Renal cortical epithelial cell (primary cell): Measurements from ENCODE around the gene PFDN2. TPM values are rescaled to one million over a fixed set of nuclear protein-coding genes. Genes with fewer than 3 reads are reported as not detected.

Source experiments
- DNase-seq: peaks from one replicate; pipeline ENCODE4 v3.0.0-alpha.2; 2011; ENCODE audit warnings: low read depth
- total RNA-seq: library from RNA; depleted of rRNA; stranded (reverse); fragments of >200 nt; gene quantifications from 2 replicates; pipeline ENCODE4 v1.2.3, GENCODE V29; 2014

Gene PFDN2, protein sequence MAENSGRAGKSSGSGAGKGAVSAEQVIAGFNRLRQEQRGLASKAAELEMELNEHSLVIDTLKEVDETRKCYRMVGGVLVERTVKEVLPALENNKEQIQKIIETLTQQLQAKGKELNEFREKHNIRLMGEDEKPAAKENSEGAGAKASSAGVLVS
- 28.7 and 37.1 TPM in 2 replicates for total RNA-seq

DNA sequence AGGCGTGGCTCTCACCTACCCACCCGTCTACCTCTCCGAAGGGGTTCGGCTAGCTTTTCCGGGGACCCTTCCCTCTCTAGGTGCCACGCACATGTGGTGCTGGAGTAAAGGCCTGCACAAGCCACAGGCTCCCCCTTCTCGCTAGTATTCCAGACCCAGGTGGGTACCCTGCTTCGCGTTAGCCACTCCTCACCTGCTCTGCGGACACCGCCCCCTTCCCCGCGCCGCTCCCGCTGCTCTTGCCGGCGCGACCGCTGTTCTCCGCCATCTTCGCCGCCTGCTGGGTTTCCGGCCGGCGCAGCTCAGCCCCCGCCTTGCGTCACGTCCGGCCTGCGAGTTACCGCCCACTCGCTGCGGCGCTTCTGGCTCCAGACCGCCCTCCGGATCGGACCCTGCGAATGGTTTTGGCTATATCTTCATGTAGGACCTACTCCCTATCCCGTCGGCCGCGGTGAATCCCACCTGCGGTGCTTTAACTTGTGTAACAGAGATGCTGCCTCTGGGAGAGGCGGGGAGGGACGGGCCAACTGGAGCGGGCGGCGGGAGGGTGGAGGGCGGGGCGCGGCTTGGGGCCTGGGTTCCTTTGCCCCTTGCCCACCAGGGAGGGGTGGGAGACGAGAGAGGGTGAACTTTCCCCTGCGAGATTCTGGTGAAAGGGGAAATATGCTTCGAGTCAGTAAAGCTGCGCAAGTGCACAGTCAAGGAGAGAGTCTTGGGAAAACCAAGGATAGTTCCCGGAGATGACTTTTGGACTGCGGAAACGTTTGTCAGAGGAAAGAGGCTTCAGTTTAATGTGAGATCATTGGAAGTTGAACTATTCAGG is at the start of gene PFDN2, which contains the start of gene NIT1:
Gene PFDN2 (minus strand): TSS at position 279 of the 823 bp plus-strand sequence. CDS start 11 bp downstream, at position 268.
Gene NIT1 (plus strand): TSS at position 347 of the 823 bp plus-strand sequence. CDS start 72 bp downstream, at position 419.
- DNase-seq: peak; percentile 62

DNA sequence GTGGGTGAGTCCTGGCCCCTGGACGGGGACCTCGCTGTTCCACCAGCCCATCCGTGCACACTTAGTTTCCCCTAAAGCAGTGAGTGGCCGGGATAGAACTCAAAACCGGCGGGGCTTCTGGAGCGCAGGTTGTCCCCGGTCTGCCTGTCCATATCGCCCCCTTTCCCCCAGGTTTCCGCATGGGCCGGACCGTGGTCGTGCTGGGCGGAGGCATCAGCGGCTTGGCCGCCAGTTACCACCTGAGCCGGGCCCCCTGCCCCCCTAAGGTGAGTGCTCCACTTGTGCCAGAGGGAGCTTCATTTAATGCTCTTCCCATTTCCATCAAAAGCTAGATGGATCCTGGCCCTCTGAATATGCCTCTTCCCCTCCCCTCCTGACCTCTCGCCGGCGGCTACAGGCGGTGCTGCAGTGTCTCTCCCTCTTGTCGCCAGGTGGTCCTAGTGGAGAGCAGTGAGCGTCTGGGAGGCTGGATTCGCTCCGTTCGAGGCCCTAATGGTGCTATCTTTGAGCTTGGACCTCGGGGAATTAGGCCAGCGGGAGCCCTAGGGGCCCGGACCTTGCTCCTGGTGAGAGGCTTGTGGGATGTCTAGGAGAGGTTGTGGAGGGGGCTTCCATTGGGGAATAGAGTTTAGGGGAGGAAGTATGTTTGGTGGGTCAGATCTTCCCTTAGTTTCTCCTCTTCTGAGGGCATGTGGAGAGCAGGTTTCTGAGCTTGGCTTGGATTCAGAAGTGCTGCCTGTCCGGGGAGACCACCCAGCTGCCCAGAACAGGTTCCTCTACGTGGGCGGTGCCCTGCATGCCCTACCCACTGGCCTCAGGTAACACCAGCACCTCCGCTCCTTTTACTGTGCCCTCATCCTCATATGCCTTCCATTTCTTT is 49.1 kb upstream of the PFDN2 start:
- DNase-seq: no peak

DNA sequence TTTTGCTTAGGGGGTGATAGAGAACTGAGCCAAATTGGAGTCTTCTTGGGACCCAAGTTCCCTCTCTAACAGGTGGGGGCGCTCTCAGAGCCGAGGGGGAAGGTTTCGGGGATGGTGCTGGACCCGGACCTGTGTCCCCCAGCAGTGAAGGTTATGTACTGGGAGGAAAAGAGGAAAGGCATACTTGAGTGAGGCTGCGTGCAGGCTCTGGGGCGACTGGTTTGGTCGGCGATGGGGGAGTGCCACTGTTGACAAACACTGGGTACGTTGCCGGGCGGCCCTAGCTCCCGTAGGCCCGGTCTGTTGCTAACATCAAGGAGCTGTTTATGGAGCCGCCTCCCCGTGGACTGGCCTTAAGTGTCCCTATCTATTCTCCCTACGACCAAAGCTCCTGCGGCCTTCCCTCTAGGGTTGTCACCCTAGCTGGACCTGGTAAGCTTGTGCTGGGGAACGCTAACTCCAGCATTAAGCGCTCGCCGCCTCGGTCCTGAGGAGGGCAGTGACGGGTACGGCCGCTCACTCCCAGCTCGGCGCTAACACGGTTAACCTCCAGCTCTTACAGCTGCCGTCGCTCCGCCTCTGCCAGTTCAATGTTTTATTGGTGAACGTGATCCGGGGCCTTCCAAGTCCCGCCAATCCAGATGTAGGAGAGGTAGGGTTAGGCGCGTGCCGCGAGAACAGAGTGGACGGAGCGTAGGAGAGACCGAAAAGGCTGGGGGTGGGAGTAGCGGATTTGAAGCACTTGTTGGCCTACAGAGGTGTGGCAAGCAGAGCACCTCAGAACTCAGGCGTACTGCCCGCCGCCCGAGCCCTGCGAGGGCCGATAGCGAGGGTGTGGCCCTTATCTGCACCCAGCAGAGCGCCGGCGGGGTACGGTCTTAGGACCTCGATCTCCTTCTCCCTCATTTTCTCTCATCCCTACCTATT is 48.2 kb upstream of the PFDN2 start, which contains the start of gene PPOX:
Gene PPOX (plus strand): TSS at position 685 of the 927 bp plus-strand sequence. CDS start 422 bp downstream, outside the sequence.
- peak; percentile 98 for DNase-seq

DNA sequence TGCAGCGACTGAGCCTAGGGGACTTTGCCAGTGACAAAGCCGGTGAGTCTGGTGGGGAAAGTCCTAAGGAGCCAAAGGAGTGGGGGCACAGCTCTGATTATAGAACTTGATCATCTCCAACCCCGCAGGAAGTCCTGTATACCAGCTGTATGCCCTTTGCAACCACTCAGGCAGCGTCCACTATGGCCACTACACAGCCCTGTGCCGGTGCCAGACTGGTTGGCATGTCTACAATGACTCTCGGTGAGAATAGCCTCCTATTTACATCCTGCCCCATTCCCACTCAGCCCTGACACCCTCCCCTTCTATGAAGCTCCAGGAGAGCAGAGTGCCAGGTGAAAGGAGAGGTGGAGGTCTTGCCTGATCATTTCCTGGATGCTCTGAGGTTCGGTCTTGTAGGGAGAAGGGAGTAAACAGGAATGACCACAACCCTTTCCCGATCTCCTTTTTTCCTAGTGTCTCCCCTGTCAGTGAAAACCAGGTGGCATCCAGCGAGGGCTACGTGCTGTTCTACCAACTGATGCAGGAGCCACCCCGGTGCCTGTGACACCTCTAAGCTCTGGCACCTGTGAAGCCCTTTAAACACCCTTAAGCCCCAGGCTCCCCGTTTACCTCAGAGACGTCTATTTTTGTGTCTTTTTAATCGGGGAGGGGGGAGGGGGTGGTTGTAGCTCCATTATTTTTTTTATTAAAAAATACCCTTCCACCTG is 47.2 kb upstream of the PFDN2 start:
- DNase-seq: no peak

DNA sequence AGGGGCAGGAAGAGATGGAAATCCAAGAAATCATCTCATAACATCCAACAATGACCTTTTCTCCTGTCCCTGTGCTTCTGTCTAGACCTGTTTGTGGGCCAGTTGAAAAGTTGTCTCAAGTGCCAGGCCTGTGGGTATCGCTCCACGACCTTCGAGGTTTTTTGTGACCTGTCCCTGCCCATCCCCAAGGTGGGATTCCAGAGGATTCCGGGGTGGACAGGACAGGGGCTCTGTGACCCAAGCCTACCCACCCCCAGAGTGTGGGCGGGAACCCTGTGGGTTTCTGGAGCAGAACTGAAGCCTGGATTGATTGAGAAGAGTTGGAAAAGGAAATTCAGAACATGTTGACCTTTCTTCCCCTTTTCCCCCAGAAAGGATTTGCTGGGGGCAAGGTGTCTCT is 46.0 kb upstream of the PFDN2 start:
- DNase-seq: no peak

DNA sequence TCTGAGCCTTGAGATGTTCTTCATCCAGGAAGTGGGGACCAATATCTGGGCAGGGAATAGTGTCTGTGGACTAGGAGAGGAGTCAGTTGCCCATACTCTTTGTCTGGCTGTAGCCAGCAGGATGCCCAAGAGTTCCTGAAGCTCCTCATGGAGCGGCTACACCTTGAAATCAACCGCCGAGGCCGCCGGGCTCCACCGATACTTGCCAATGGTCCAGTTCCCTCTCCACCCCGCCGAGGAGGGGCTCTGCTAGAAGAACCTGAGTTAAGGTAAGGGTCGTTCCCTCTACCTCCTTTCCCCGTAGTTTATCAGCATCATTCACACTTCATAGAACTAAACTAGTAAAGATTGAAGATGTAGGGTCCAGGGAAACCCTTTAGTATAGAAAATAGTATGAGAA is 45.0 kb upstream of the PFDN2 start:
- no peak for DNase-seq

DNA sequence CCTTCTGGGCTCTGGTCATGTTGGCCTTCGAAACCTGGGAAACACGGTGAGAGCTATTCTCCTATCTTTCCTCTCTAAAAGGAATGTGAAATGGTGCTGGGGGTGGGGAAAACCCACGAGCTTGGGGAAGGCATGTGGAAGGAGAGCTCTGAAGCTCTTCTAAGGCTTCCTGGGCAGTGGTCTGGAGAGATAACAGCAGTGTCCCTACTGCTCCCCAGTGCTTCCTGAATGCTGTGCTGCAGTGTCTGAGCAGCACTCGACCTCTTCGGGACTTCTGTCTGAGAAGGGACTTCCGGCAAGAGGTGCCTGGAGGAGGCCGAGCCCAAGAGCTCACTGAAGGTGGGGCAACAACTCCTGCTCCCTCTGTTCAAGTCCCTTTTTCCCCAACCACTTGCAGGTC is 44.2 kb upstream of the PFDN2 start:
- DNase-seq: no peak

DNA sequence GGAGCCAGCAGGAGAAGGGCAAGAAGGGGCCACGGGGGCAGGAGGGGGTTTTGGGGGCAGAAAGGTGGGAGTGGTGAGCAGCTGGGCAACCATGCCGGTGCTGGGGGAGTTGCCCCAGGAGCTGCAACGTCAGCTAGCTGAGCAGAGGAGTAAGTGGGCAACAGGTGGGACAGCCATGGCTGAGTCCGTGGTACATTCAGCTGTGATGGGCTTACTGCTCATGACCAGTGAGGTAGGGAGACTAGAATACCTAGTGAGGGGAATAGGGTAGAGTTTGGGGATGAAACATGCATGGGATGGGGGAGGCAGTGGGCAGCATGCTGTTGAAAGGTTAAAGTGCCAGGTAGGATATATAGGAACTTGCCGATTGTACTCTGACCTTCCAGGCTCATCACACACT is 43.8 kb upstream of the PFDN2 start:
- no peak for DNase-seq

DNA sequence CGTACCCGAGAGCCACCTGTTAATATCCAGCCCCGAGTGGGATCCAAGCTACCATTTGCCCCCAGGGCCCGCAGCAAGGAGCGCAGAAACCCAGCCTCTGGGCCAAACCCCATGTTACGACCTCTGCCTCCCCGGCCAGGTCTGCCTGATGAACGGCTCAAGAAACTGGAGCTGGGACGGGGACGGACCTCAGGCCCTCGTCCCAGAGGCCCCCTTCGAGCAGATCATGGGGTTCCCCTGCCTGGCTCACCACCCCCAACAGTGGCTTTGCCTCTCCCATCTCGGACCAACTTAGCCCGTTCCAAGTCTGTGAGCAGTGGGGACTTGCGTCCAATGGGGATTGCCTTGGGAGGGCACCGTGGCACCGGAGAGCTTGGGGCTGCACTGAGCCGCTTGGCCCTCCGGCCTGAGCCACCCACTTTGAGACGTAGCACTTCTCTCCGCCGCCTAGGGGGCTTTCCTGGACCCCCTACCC is 42.9 kb upstream of the PFDN2 start:
- DNase-seq: no peak

DNA sequence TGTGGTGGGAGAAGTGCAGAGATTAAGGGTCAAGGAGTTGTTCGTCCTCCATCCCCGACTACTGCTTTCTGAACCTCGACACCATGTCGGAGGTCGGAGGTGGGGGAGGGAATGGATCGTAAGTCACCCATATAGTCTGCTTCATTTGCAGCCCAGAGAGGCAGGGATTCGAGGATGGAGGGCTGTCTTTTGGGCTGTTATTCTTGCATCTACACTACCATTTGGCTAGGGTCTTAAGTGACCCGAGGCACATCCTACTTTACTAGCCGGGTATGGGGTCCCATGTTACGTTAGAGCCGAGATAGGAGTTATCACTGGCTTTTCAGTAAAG is 42.0 kb upstream of the PFDN2 start:
- no peak for DNase-seq

DNA sequence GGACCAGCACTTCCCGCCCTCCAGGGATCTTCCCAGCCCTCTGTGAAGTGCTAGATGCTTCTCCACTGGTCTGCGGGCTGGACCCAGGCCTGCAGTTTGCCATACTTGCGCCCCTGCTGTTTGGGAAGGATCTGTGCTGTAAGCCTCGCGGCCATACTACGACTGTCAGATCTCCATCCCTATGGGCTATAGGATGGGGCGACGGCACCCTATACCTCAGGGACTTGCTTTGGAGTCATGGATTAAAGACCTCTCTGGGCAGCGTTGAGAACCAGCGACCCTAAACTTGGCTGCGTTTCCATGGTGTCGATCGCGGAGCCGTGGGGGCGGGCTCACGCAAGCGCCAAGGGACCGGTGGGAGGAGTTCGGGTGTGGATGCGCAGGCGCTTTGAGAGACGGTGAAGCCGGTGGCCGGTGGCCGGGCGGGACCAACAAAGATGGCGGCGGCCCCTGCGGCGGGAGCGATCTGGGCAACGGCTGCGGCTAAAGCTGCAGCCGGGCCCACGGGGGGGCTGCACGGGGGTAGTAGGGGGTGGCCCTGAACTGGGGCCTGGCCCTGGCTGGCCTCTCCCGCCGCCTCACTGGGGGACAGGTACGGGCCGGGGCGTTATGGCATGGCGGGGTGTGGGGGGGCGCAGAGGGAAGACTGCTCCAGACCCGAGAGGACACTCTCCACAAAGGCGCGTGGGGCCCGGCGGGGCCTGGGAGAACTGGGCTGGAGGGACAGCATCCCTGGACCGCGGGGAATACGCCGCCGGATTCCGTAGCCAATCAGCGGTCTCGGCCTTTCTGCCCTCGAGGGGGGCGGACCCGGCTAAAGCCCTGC is 41.5 kb upstream of the PFDN2 start, which contains the start of gene USP21:
Gene USP21 (plus strand): TSS at position 414 of the 826 bp plus-strand sequence. CDS start 1,141 bp downstream, outside the sequence.
- DNase-seq: peak; percentile 69

DNA sequence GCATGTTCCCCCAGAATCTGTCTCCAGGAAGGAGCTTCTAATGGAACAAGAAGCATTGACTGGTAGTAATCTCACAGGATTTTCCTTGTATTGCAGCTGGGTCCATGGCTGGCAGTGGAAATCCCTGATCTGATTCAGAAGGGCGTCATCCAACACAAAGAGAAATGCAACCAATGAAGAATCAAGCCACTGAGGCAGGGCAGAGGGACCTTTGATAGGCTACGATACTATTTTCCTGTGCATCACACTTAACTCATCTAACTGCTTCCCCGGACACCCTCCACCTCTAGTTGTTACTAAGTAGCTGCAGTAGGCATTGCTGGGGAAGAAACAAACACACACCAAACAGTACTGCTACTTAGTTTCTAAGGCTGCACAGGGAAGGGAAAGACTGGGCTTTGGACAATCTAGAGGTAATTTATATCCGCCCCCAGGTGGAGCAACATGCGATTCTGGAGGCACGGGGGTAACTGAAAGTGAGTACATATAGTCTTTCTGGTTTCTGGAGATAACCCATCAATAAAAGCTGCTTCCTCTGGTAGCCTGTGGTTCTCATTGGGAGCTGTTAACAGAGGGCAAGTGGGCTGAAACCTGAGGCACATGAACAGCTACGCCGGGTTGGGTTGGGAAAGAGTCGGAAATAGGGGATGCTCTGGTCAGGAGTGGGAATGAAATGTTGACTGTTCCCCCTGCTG is 40.6 kb upstream of the PFDN2 start:
- DNase-seq: no peak

DNA sequence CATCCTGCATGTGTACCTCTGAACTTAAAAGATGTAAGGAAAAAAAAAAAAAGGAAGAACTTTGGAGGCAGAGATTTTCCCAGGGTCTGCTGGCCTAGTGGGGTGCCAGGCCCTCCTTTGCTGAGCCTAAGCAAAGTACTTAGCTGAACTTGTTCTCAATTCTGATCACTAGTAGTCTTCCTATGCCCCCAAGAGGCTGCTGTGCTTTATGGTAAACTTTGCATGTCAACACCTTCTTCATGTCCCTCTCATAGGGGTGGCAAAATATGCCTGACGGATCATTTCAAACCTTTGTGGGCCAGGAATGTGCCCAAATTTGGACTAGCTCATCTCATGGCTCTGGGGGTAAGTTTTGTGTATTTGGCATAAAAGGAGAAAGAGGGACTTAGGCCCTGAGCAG is 40.0 kb upstream of the PFDN2 start:
- no peak for DNase-seq

DNA sequence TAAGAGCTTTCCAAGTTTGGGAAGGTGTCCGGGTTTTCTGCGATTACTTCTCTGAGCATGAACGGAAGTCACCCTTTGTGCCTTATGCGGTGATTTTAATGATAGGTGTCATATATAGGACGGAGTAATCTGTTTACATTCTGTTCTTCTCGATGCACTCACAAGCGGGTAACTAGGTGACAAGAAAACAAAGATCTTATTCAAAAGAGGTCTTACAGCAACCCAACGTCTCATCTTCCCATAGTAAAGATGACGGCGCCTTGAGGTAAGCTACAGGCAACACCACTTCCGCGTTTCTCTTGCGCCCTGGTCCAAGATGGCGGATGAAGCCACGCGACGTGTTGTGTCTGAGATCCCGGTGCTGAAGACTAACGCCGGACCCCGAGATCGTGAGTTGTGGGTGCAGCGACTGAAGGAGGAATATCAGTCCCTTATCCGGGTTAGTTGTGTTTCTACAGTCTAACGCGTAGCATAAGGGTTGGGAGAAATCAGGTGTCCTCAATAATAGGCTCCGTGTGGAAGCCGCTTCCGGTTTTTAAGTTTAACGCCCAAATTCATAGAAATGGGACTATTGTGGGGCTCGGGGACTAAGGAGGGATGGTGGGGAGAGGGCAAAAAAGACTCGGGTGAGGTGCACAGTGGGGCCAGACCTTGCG is 36.0 kb upstream of the PFDN2 start, which contains the start of gene UFC1:
Gene UFC1 (plus strand): TSS at position 297 of the 656 bp plus-strand sequence. CDS start 20 bp downstream, at position 317.
- peak; percentile 85 for DNase-seq

DNA sequence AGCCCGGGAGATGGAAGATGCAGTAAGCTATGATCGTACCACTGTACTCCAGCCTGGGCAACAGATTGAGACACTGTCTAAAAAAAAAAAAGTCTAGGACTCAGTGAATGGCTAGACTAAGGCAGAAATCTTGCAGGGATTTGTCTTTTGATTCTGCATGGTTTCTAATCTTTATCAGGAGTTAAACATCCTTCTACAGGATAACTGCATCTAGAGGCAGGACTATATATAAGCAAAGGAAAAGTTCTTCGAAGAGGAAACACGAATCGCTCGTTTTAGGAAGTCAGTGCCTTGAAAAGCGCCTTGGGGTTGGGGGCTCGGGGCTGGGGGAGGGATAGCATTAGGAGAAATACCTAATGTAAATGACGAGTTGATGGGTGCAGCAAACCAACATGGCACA is 35.3 kb upstream of the PFDN2 start:
- no peak for DNase-seq

DNA sequence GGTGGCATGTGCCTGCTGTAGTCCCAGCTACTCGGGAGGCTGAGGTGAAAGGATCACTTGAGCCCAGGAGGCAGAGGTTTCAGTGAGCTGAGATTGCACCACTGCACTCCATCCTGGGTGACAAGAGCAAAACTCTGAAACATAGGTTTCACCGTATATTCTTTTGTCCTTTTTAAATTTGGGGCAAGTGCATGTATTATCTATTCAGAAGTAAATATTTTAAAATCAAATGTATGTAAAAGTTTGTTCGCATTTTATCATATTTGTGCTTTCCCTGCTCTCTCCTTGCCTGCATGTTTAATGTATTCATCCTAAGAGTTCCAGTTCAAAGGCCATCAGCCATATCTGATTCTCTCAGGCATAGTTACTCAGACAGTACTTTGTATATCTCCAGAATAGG is 28.0 kb upstream of the PFDN2 start:
- DNase-seq: no peak

DNA sequence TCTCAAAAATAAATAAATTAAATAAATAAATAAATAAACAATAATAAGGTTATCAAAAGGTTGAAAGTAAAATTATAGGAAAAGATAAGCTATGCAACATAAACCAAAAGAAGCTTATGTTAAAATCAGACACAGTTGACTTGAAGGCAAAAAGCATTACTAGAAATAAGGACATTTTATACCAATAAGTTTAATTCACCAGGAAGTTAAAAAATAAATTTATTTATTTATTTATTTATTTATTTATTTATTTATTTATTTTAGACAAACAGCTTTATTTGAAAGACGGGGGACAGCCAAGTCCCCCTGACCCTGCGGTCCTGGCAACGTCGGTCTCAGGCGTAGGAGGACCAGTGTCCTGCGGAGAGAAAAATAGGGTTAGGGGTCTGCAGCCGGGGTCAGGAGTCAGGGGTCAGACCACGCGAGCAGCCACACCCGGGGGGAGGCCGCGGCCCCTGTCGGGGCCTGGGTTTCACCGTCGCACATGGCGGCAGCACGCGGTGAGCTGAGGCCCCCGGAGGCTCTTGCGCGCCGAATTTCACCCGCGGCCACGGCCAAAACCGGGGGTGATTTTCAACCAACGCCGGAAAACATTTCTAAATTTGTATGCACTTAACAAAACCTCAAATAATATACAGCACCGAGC is 23.0 kb upstream of the PFDN2 start:
- DNase-seq: no peak

DNA sequence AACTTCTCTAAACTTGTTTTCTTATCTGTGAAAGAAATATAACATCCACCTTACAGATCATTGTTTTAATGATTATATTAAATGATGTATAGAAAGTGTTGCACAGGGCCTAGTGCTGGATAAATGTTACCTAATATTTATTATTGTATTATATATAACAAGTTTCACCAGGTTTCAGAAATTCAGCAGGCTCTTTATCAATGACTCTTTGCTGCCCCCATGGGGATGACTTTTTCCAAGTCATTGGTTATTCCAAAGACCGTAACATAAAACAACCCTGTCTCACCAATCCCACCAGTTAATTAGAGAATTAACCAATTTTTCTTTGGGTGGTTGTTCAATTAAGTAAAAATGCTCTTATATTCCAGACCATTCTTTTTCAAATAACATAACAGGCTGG is 21.9 kb upstream of the PFDN2 start:
- peak; percentile 57 for DNase-seq
